ENCODE results near the gene CSTF1.

Gene CSTF1

DNA sequence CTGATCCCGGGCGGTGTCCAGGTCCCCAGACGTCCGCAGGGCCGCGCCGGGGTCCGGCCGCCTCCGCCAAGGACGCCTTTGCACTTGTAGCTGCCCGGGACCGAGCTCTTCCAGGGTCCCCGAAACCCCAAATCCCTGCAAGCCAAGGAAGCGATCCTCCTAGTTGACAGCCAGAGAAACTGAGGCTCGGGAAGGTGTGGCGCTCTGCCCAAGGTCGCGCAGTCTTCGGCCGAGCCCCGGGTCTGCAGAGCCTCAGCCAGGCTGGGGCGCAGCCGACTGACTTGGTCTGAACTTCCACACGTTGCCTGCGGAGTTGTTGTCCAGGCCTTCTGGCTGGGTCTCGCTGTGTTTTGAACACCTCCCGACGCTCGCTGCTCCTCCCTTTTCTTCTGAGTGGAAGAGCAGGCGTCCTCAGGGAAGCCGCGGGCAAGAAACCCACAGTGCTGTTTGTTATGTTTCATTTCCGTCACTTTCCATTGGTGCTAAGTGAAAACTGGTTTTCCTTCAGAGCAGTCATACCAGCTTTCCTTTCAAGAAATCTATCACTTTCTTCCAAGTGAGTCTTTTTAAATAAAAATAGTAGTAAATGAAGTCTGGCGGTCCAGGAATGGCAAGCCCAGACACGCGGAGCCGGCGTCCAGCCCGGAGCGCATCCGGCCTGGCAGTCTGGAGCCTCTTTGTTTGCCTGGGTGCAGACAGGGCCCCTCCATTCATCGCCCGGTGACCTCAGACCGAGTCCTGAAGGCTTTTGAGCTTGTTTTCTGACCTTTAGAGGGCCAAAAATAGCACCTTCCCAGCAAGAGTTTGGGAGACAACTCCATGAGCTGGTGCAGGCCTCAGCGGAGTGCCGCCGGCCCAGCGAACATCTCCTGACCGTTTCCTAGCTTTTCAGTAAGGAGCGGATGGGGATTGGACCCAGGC is 33.0 kb upstream of the CSTF1 start:
- Histone ChIP-seq H3K4me3 (ENCODE audit: low read length) (peak overlapping the region; percentile 78), H3K9me3 (ENCODE audit: insufficient read depth, low read length) (no peaks in the 10 kb centered on the region), H3K79me2 (ENCODE audit: low read length) (no peaks in the 10 kb centered on the region), H3K4me2 (ENCODE audit: low read length) (peak overlapping the region; percentile 80), H3K36me3 (replicated peaks; ENCODE audit: low read depth, low read length) (no peaks in the 10 kb centered on the region), H3K9ac (ENCODE audit: low read length) (peak overlapping the region; percentile 39), H3K27ac (ENCODE audit: low read length) (no peak overlapping the region), H3K4me1 (ENCODE audit: low read length) (peaks cover 4% of the 10 kb centered on the region; the same call in 1 of the 2 replicates), H2AFZ (ENCODE audit: low read depth, low read length) (peak overlapping the region; percentile 24; the same call in 1 of the 2 replicates), H4K20me1 (ENCODE audit: insufficient read depth, low read length) (no peaks in the 10 kb centered on the region), H3K27me3 (ENCODE audit: low read depth, low read length) (peaks cover 14% of the 10 kb centered on the region)
- no peak for TF ChIP-seq EZH2phosphoT487 (IDR thresholded peaks at IDR 0.05; ENCODE audit: low read depth)
- TF ChIP-seq, protein P1, sequence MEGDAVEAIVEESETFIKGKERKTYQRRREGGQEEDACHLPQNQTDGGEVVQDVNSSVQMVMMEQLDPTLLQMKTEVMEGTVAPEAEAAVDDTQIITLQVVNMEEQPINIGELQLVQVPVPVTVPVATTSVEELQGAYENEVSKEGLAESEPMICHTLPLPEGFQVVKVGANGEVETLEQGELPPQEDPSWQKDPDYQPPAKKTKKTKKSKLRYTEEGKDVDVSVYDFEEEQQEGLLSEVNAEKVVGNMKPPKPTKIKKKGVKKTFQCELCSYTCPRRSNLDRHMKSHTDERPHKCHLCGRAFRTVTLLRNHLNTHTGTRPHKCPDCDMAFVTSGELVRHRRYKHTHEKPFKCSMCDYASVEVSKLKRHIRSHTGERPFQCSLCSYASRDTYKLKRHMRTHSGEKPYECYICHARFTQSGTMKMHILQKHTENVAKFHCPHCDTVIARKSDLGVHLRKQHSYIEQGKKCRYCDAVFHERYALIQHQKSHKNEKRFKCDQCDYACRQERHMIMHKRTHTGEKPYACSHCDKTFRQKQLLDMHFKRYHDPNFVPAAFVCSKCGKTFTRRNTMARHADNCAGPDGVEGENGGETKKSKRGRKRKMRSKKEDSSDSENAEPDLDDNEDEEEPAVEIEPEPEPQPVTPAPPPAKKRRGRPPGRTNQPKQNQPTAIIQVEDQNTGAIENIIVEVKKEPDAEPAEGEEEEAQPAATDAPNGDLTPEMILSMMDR (IDR thresholded peaks at IDR 0.05; ENCODE audit: low read depth, low read length) = no peak

DNA sequence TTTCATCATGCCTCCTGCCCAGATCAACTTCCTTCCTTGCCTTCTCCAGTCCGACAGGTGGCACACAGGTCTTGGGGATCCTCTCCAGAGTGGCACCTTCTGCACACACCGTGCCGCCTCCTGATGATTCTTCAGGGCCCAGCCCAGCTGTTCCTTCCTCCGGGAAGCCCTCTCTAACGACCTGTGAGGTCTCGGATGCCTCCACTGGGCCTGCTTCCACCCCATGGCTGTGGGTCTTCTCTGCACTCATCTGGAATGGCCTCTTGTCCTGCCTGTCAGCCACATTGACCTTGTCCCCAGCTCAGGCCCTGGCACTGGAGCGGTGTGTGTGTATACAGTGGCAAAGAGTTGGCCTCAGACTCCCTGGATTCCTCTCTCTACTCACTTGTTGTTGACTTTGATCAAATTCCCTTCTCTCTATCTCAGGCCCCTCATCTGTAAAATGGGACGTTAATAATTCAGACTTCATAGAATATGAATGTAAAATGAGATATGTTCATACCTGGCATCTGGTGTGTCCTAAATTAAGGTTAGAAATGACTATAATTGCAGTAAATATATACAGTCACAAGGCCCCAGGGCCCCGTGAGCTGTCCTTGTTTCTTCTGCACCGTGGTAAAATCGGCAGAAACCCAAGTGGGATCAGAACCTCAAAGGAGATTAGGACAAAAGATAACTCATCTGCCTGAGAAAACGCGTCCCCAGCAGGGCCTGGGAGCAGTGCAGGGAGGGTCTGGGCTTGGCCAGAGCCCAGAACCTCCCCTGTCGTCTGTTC is 32.1 kb upstream of the CSTF1 start:
- H3K4me2 ChIP-seq (ENCODE audit: low read length) = no peak overlapping the region
- H3K4me3 ChIP-seq (ENCODE audit: low read length) = no peak overlapping the region
- no peaks in the 10 kb centered on the region for H3K36me3 ChIP-seq (replicated peaks; ENCODE audit: low read depth, low read length)
- H3K79me2 ChIP-seq (ENCODE audit: low read length) = no peaks in the 10 kb centered on the region
- peaks cover 4% of the 10 kb centered on the region; the same call in 1 of the 2 replicates for H3K4me1 ChIP-seq (ENCODE audit: low read length)
- no peak overlapping the region for H2AFZ ChIP-seq (ENCODE audit: low read depth, low read length)
- no peak overlapping the region for H3K9ac ChIP-seq (ENCODE audit: low read length)
- H3K9me3 ChIP-seq (ENCODE audit: insufficient read depth, low read length) = no peaks in the 10 kb centered on the region
- no peak overlapping the region for H3K27ac ChIP-seq (ENCODE audit: low read length)
- H4K20me1 ChIP-seq (ENCODE audit: insufficient read depth, low read length) = no peaks in the 10 kb centered on the region
- TF ChIP-seq EZH2phosphoT487 (IDR thresholded peaks at IDR 0.05; ENCODE audit: low read depth) = no peak
- TF ChIP-seq, protein P1 (IDR thresholded peaks at IDR 0.05; ENCODE audit: low read depth, low read length) = no peak
- peaks cover 14% of the 10 kb centered on the region for H3K27me3 ChIP-seq (ENCODE audit: low read depth, low read length)

DNA sequence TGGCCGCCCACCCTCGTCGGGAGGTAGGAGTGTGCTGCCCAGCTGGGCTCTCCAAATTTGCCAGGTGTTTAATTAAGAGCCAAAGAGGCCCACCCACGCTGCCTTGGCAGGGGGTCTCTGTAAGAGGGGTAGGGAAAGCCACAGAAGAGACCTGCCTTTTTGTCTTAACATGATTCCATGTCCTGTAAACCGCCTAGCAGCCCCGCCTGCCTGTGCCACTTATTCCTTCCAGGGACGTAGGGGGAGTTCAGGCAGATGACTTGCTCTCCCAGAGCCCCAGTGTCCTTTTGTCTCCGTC is 31.6 kb upstream of the CSTF1 start:
- no peak overlapping the region for H3K4me2 ChIP-seq (ENCODE audit: low read length)
- no peak overlapping the region for H3K4me3 ChIP-seq (ENCODE audit: low read length)
- no peaks in the 10 kb centered on the region for H3K36me3 ChIP-seq (replicated peaks; ENCODE audit: low read depth, low read length)
- no peak overlapping the region for H3K27ac ChIP-seq (ENCODE audit: low read length)
- no peaks in the 10 kb centered on the region for H3K9me3 ChIP-seq (ENCODE audit: insufficient read depth, low read length)
- H3K79me2 ChIP-seq (ENCODE audit: low read length) = no peaks in the 10 kb centered on the region
- no peak overlapping the region for H2AFZ ChIP-seq (ENCODE audit: low read depth, low read length)
- TF ChIP-seq, protein P1 (IDR thresholded peaks at IDR 0.05; ENCODE audit: low read depth, low read length) = no peak
- no peak for TF ChIP-seq EZH2phosphoT487 (IDR thresholded peaks at IDR 0.05; ENCODE audit: low read depth)
- peaks cover 11% of the 10 kb centered on the region for H3K27me3 ChIP-seq (ENCODE audit: low read depth, low read length)
- no peak overlapping the region for H3K9ac ChIP-seq (ENCODE audit: low read length)
- no peaks in the 10 kb centered on the region for H4K20me1 ChIP-seq (ENCODE audit: insufficient read depth, low read length)
- H3K4me1 ChIP-seq (ENCODE audit: low read length) = peaks cover 4% of the 10 kb centered on the region; the same call in 1 of the 2 replicates

- Histone ChIP-seq H3K4me3 (ENCODE audit: low read length) (no peak overlapping the region), H3K79me2 (ENCODE audit: low read length) (no peaks in the 10 kb centered on the region), H3K27ac (ENCODE audit: low read length) (no peak overlapping the region), H3K36me3 (replicated peaks; ENCODE audit: low read depth, low read length) (no peaks in the 10 kb centered on the region), H3K27me3 (ENCODE audit: low read depth, low read length) (peaks cover 7% of the 10 kb centered on the region; the same call in 1 of the 2 replicates), H3K9me3 (ENCODE audit: insufficient read depth, low read length) (no peaks in the 10 kb centered on the region), H2AFZ (ENCODE audit: low read depth, low read length) (no peak overlapping the region), H3K9ac (ENCODE audit: low read length) (no peak overlapping the region), H3K4me1 (ENCODE audit: low read length) (peaks cover 4% of the 10 kb centered on the region; the same call in 1 of the 2 replicates), H4K20me1 (ENCODE audit: insufficient read depth, low read length) (no peaks in the 10 kb centered on the region), H3K4me2 (ENCODE audit: low read length) (no peak overlapping the region)
- TF ChIP-seq, protein P1 (IDR thresholded peaks at IDR 0.05; ENCODE audit: low read depth, low read length) = no peak
- TF ChIP-seq EZH2phosphoT487 (IDR thresholded peaks at IDR 0.05; ENCODE audit: low read depth) = no peak
These were observed 30.5 kb upstream of the CSTF1 start for GRCh38 chr20:56361900-56362299.

Measured in OCI-LY3 (cell line).